Bronchial epithelial cell (primary cell): ENCODE results near the gene ZNF552. TPM values are rescaled to one million over a fixed set of nuclear protein-coding genes. Genes with fewer than 3 reads are reported as not detected.
"Not testable (repeated sequence)": the region's sequence is repeated elsewhere in the genome, so short reads cannot be mapped to it uniquely, and the experiment has no call there.

Experiments used
- DNase-seq: peaks from one replicate; pipeline ENCODE4 v3.0.0-alpha.2; 2010; ENCODE audit warnings: low read depth
- FAIRE-seq: peaks from 2 replicates; lab custom pipeline; 2011; peaks lifted over from hg19 to GRCh38; lab: Jason Lieb, UNC
- H3K27me3 ChIP-seq: 2 replicates; pipeline ENCODE4 v1.5.1; 2011; ENCODE audit warnings: low read length; ENCODE audit not compliant: control insufficient read depth, insufficient read depth
- H3K36me3 ChIP-seq: 2 replicates; pipeline ENCODE4 v1.5.1; 2011; ENCODE audit warnings: low read length; ENCODE audit not compliant: control insufficient read depth, insufficient read depth
- H3K4me3 ChIP-seq: 2 replicates; pipeline ENCODE4 v1.5.1; 2011; ENCODE audit warnings: mild to moderate bottlenecking, low read depth, low read length, control low read depth
- CTCF ChIP-seq: IDR thresholded peaks from 2 replicates; pipeline ENCODE4 v1.5.1; 2011; ENCODE audit warnings: mild to moderate bottlenecking, moderate library complexity, low read length, control low read depth, inconsistent platforms; ENCODE audit not compliant: insufficient read depth, severe bottlenecking
- total RNA-seq: library from RNA; depleted of rRNA; stranded (reverse); fragments of >200 nt; gene quantifications from 2 replicates; pipeline ENCODE4 v1.2.1, GENCODE V29; 2014

ZNF552 gene
- 7.0 and 8.2 TPM in 2 replicates for total RNA-seq

DNA sequence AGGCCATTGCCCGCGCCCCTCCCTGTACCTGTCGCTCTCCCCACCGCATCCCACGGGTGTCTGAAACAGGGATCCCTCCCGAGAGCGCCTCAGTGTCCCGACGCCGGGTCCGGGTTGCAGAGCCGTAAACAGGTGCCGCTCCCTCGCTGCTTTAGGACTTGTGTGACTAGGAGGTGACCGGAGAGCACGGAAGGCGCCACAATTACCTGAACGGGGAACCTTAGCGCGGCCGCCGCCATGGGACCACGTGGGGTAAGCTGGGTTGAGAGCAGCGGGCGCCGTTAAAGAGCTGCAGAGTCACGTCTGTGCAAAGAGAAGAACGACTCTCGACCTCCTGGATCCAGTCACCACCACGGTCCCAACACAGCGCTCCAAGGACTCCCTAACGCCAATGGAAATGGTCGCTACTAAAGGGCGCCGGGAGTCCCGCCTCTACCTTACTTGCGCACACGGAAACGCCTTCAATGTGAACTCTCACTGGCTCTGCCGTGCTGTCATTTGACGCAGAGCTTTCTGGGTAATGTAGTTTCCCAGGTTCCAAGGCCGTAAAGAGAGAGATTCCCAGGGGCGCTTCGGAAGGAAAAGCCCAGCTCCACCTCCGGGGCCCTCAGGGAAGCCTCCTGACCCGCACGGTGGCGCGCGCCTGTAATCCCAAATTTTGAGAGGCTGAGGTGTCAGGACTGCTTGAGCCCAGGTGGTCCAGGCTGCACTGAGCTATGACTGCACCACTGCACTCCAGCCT lies at the start of gene ZNF552:
Gene ZNF552 (minus strand): TSS at position 409 of the 742 bp plus-strand sequence. CDS start 170 bp downstream, at position 239.
- DNase-seq, result peak; percentile 92
- TF ChIP-seq CTCF, result no peak
- Histone ChIP-seq H3K36me3 (peaks cover 3% of the 10 kb centered on the region), H3K27me3 (no peaks in the 10 kb centered on the region), H3K4me3 (peak within 1 kb of the TSS; percentile 90)
- FAIRE-seq, result no peak

DNA sequence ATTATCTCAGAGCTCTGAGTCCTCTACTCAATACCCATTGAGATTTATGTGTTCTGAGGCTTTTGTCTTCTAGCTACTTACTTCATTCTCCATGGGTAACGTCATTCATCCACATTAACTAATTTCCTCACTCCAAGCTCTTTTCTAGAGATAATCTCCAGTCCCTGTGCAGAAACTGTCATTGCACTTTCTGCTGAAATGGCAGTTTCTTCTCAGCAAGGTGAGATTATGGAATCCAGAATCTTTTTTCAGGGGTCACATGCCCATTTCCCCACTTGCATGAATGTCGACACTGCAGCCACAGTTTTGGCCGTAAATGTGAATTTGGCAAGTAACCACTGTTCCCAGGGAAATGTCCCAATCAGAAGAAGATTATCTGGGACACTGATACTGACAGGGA lies 47.6 kb upstream of the ZNF552 start:
- not testable (repeated sequence) for FAIRE-seq, H3K4me3 ChIP-seq, DNase-seq, H3K27me3 ChIP-seq
- H3K36me3 ChIP-seq, result peaks cover 20% of the 10 kb centered on the region

DNA sequence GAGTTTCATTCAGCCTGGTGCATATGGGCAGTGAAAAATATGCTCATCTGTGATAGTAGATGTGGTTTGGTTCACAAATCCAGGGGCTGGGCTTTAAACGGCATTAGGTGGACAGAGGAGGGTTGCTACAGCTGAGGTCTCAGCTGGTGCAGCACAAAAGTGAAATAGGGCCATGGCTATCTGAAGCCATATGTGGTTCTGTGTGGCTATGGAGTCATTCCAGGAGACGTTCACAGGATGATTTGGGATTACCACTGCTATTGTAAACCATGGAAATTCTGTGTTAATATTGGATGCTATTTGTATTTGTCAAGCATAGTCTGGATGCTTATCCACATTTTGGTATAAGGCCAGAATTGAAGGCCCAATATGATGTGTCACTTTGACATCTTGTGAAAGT lies 39.4 kb upstream of the ZNF552 start:
- FAIRE-seq, DNase-seq, H3K27me3 ChIP-seq, H3K4me3 ChIP-seq: not testable (repeated sequence)
- peaks cover 10% of the 10 kb centered on the region for H3K36me3 ChIP-seq

- H3K36me3 ChIP-seq, H3K4me3 ChIP-seq, H3K27me3 ChIP-seq, FAIRE-seq, DNase-seq: not testable (repeated sequence)
Observed at GRCh38 chr19:57851812-57852603, 37.3 kb upstream of the ZNF552 start.

GRCh38 chr19:57850553-57851017 lies 35.9 kb upstream of the ZNF552 start:
- DNase-seq, result peak; percentile 85
- Histone ChIP-seq H3K4me3 (peak overlapping the region; percentile 62), H3K27me3 (no peaks in the 10 kb centered on the region), H3K36me3 (peaks cover 1% of the 10 kb centered on the region)
- no peak for TF ChIP-seq CTCF
- FAIRE-seq, result no peak

DNA sequence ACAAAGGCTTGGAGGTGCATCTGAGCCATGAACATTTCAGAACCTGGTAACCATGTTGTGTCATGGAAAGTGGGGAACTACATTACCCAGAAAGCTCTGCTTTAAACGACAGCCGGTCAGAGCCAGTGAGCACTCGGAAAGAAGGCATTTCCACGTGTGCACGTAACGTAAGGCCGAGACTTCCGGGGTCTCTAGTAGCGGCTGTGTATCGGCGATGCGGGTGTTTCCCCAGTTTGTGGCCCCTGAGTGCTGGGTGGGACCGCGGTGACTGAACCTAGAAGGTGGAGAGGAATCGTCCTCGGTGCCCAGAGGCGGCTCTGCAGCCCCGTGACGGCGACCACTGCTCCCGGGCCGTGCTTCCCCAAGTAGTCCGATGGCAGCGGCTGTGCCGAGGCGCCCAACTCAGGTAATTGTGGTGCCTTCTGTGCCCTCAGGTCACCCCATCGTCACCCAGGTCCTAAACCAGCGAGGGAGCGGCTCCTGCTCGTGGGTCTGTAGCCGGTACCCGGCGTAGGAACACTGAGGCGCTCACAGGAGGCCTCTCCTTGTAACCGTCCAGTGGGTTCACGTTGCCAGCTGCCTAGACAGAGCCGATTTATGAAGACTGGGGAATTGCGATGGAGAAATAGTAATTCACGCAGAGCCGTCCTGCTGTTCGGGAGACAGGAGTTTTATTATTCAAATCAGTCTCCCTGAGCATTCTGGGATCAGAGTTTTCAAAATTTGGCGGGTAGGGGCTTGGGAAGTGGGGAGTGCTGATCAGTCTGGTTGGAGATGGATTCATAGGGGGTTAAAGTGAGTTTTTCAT lies 35.2 kb upstream of the ZNF552 start, which contains the start of gene ZNF587:
Gene ZNF587 (plus strand): TSS at position 194 of the 808 bp plus-strand sequence. CDS start 180 bp downstream, at position 374.
- DNase-seq (peak; percentile 86), FAIRE-seq (peak; percentile 50)
- H3K36me3 ChIP-seq, H3K27me3 ChIP-seq: not testable (repeated sequence)
- peak within 1 kb of the TSS; percentile 62 for H3K4me3 ChIP-seq

- H3K4me3 ChIP-seq, result peak overlapping the region; percentile 62
- not testable (repeated sequence) for H3K27me3 ChIP-seq, DNase-seq, H3K36me3 ChIP-seq, FAIRE-seq
Observed at GRCh38 chr19:57849162-57849665, 34.5 kb upstream of the ZNF552 start.

DNA sequence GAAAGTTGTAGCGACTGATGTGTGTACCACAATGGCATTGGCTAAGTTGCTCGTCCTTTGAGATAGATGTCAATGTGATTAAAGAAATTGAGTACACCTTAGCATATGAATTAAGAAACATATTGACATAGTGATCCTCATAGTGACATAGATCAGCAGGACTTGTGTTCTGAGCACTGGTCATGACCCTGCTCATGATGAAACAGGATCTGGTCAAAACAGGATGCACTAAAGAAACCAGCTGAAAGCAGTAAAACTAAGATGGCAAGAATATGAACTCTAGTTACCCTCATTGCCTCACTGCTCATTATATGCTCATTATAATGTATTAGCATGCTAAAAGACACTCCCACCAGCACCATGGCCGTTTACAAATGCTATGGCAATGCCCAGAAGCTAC lies 32.5 kb upstream of the ZNF552 start:
- not testable (repeated sequence) for H3K27me3 ChIP-seq, DNase-seq, H3K4me3 ChIP-seq, FAIRE-seq, H3K36me3 ChIP-seq
